WERI-Rb-1 (cell line): ENCODE results near the gene PAF1.

Experiments used
- DNase-seq: peaks from one replicate; pipeline ENCODE4 v3.0.0-alpha.2; 2020
- H3K27ac ChIP-seq: fragments of 250-450 bp; sonication (Bioruptor Pico); 2 replicates; pipeline ENCODE4 v1.5.1; 2020; ENCODE audit warnings: mild to moderate bottlenecking, moderate library complexity
- H3K27me3 ChIP-seq: fragments of 250-450 bp; sonication (Bioruptor Pico); 2 replicates; pipeline ENCODE4 v1.5.1; 2021; ENCODE audit warnings: mild to moderate bottlenecking, low read depth, moderate library complexity; ENCODE audit not compliant: insufficient read depth, severe bottlenecking
- H3K36me3 ChIP-seq: fragments of 250-450 bp; sonication (Bioruptor Pico); 2 replicates; pipeline ENCODE4 v1.5.1; 2020; ENCODE audit warnings: mild to moderate bottlenecking, moderate library complexity
- H3K4me3 ChIP-seq: 2 replicates; pipeline ENCODE4 v1.5.1; 2011; ENCODE audit warnings: low read depth, mild to moderate bottlenecking, control low read depth, low read length
- H3K9me3 ChIP-seq: fragments of 250-450 bp; sonication (Bioruptor Pico); 2 replicates; pipeline ENCODE4 v1.5.1; 2021; ENCODE audit warnings: mild to moderate bottlenecking, moderate library complexity; ENCODE audit not compliant: severe bottlenecking
- CTCF ChIP-seq: IDR thresholded peaks from 2 replicates; pipeline ENCODE4 v1.5.1; 2011; ENCODE audit warnings: low read depth, mild to moderate bottlenecking, control low read depth, inconsistent platforms, low read length

PAF1 gene

GRCh38 chr19:39377373-39378362 is 13.2 kb downstream of the PAF1 start:
- no peak for TF ChIP-seq CTCF
- no peaks in the 10 kb centered on the region for H3K27me3 ChIP-seq
- DNase-seq, result no peak
- no peak overlapping the region for H3K27ac ChIP-seq
- no peaks in the 10 kb centered on the region for H3K9me3 ChIP-seq
- peaks cover 93% of the 10 kb centered on the region for H3K36me3 ChIP-seq
- no peak overlapping the region for H3K4me3 ChIP-seq

- Histone ChIP-seq H3K27me3 (no peaks in the 10 kb centered on the region), H3K9me3 (no peaks in the 10 kb centered on the region), H3K4me3 (no peak overlapping the region), H3K36me3 (peaks cover 94% of the 10 kb centered on the region), H3K27ac (no peak overlapping the region)
- no peak for DNase-seq
- no peak for TF ChIP-seq CTCF
Measured at GRCh38 chr19:39375929-39376328, 15.0 kb downstream of the PAF1 start.

GRCh38 chr19:39372941-39373340 is 18.0 kb downstream of the PAF1 start:
- TF ChIP-seq CTCF, result no peak
- Histone ChIP-seq H3K9me3 (no peaks in the 10 kb centered on the region), H3K27ac (no peak overlapping the region), H3K4me3 (no peak overlapping the region), H3K27me3 (no peaks in the 10 kb centered on the region), H3K36me3 (peaks cover 92% of the 10 kb centered on the region)
- no peak for DNase-seq

GRCh38 chr19:39372047-39372802 is 18.7 kb downstream of the PAF1 start:
- no peak for DNase-seq
- no peak overlapping the region for H3K4me3 ChIP-seq

GRCh38 chr19:39370735-39371134 is 20.2 kb downstream of the PAF1 start:
- TF ChIP-seq CTCF, result no peak
- no peak for DNase-seq
- no peak overlapping the region for H3K27ac ChIP-seq
- H3K27me3 ChIP-seq, result no peaks in the 10 kb centered on the region
- H3K9me3 ChIP-seq, result no peaks in the 10 kb centered on the region
- H3K4me3 ChIP-seq, result no peak overlapping the region
- H3K36me3 ChIP-seq, result peaks cover 78% of the 10 kb centered on the region

More at GRCh38 chr19:39372047-39372802, 18.7 kb downstream of the PAF1 start:
- H3K27me3 ChIP-seq, result no peaks in the 10 kb centered on the region
- H3K36me3 ChIP-seq, result peaks cover 85% of the 10 kb centered on the region
- H3K9me3 ChIP-seq, result no peaks in the 10 kb centered on the region
- TF ChIP-seq CTCF, result no peak
- H3K27ac ChIP-seq, result no peak overlapping the region
